B cell (primary cell): ENCODE data around the gene MFRP. TPM values are rescaled to one million over a fixed set of nuclear protein-coding genes. Genes with fewer than 3 reads are reported as not detected.

ENCODE experiments used
- ATAC-seq: fragments of 200-7000 bp; cut with Tn5 transposase; one replicate; pipeline ENCODE4 v1.10.0; 2021; ENCODE audit warnings: low read depth, mild to moderate bottlenecking, moderate number of reproducible peaks, moderate library complexity
- CTCF ChIA-PET: fragments of 350-600 bp; sonication (Branson Sonifier 250); formaldehyde crosslinking; loops from one replicate; lab custom pipeline; 2021; ENCODE audit warnings: antibody characterized with exemption, inconsistent platforms; lab: Charles Lee
- POLR2A ChIA-PET: fragments of 350-600 bp; sonication (Branson Sonifier 250); formaldehyde crosslinking; loops from one replicate; lab custom pipeline; 2021; ENCODE audit warnings: antibody characterized with exemption; lab: Charles Lee
- DNase-seq: peaks from one replicate; pipeline ENCODE4 v3.0.0; 2013
- H2AFZ ChIP-seq: 2 replicates; pipeline ENCODE4 v1.6.1; 2012; ENCODE audit warnings: mild to moderate bottlenecking, low read depth, low read length; ENCODE audit not compliant: insufficient read depth, poor library complexity, severe bottlenecking
- H3K27ac ChIP-seq, 2 donors: 1 replicate in 1 of 2; 2 replicates in 1 of 2; pipeline ENCODE4 v1.5.1; 2012 to 2013; ENCODE audit warnings: low read length in 2 of 2, mild to moderate bottlenecking in 2 of 2, moderate library complexity in 1 of 2
- H3K27me3 ChIP-seq, 4 experiments: fragments of 200-600 bp in 1 of 4; sonication (generic) in 1 of 4; replicated peaks in 1 of 4; 1 replicate in 2 of 4; 2 replicates in 2 of 4; pipeline versions ENCODE4 v1.6.1 to v1.7.0; 2013 to 2016; ENCODE audit warnings: low read length in 3 of 4, mild to moderate bottlenecking in 2 of 4, mixed read lengths in 1 of 4, moderate library complexity in 1 of 4; ENCODE audit not compliant: insufficient read depth in 4 of 4, control insufficient read depth in 3 of 4; ENCODE audit errors: control extremely low read depth in 1 of 4
- H3K36me3 ChIP-seq, 2 experiments: replicated peaks in 1 of 2; 1 replicate in 1 of 2; 2 replicates in 1 of 2; pipeline versions ENCODE4 v1.6.1 to v1.7.1; 2013; ENCODE audit warnings: low read length in 1 of 2; ENCODE audit not compliant: insufficient read depth in 2 of 2, control insufficient read depth in 1 of 2; ENCODE audit errors: control extremely low read depth in 1 of 2, extremely low read depth in 1 of 2
- H3K4me1 ChIP-seq, 2 donors: fragments of 200-600 bp in 1 of 2; sonication (generic) in 1 of 2; 1 replicate in 1 of 2; 2 replicates in 1 of 2; pipeline versions ENCODE4 v1.5.1 to v1.6.1; 2013 to 2017; ENCODE audit warnings: low read length in 2 of 2; ENCODE audit not compliant: control insufficient read depth in 2 of 2, insufficient read depth in 2 of 2
- H3K4me2 ChIP-seq: replicated peaks from 2 replicates; pipeline ENCODE3; 2012; ENCODE audit warnings: mild to moderate bottlenecking, low read depth, low read length; ENCODE audit not compliant: poor library complexity, severe bottlenecking
- H3K4me3 ChIP-seq, 5 experiments: fragments of 200-600 bp in 1 of 5; sonication (generic) in 1 of 5; 1 replicate in 3 of 5; 2 replicates in 2 of 5; pipeline versions ENCODE4 v1.5.1 to v1.7.0; 2011 to 2016; ENCODE audit warnings: low read length in 4 of 5, mild to moderate bottlenecking in 4 of 5, low read depth in 2 of 5, control low read depth in 1 of 5, moderate library complexity in 1 of 5; ENCODE audit not compliant: insufficient read depth in 1 of 5; ENCODE audit errors: control extremely low read depth in 1 of 5, extremely low read depth in 1 of 5
- H3K79me2 ChIP-seq: fragments of 200-600 bp; sonication (generic); one replicate; pipeline ENCODE4 v1.6.0; 2016; ENCODE audit warnings: low read length; ENCODE audit not compliant: control insufficient read depth, insufficient read depth
- H3K9ac ChIP-seq: fragments of 200-600 bp; sonication (generic); 2 replicates; pipeline ENCODE4 v1.6.1; 2017; ENCODE audit warnings: mild to moderate bottlenecking, low read length, moderate library complexity
- H3K9me3 ChIP-seq, 3 donors: one replicate each; pipeline versions ENCODE4 v1.6.1 to v1.7.1; 2013; ENCODE audit warnings: low read length in 2 of 3; ENCODE audit not compliant: control insufficient read depth in 2 of 3, insufficient read depth in 1 of 3; ENCODE audit errors: control extremely low read depth in 1 of 3
- H4K20me1 ChIP-seq: 2 replicates; pipeline ENCODE4 v1.6.0; 2012; ENCODE audit warnings: mild to moderate bottlenecking, low read length; ENCODE audit not compliant: insufficient read depth, control insufficient read depth, poor library complexity, severe bottlenecking
- H3K27ac Mint-ChIP-seq: one replicate; pipeline ENCODE4 v1.8.0; 2021; ENCODE audit warnings: mixed read lengths
- H3K27me3 Mint-ChIP-seq: one replicate; pipeline ENCODE4 v1.8.0; 2021; ENCODE audit warnings: mixed read lengths
- H3K4me1 Mint-ChIP-seq: one replicate; pipeline ENCODE4 v1.8.0; 2021; ENCODE audit warnings: mixed read lengths
- H3K4me3 Mint-ChIP-seq: one replicate; pipeline ENCODE4 v1.8.0; 2021; ENCODE audit warnings: mixed read lengths
- H3K9me3 Mint-ChIP-seq: one replicate; pipeline ENCODE4 v1.8.0; 2022; ENCODE audit warnings: mixed read lengths; ENCODE audit not compliant: insufficient read depth
- CTCF ChIP-seq: fragments of 200-600 bp; IDR thresholded peaks from one replicate; pipeline ENCODE4 v1.8.0; 2022; ENCODE audit warnings: antibody characterized with exemption, mild to moderate bottlenecking
- EZH2 ChIP-seq: IDR thresholded peaks from 2 replicates; pipeline ENCODE4 v1.6.1; 2012; ENCODE audit warnings: borderline replicate concordance, low read depth, mild to moderate bottlenecking, moderate library complexity, low read length; ENCODE audit not compliant: insufficient read depth, poor library complexity, severe bottlenecking
- WGBS: methylation state at CpG from one replicate; pipeline ENCODE4 v1.1.5; 2013; ENCODE audit warnings: missing lambda C conversion rate; ENCODE audit not compliant: insufficient coverage; 5-methylcytosine and 5-hydroxymethylcytosine counted together
- intact Hi-C: fragments of 100-400 bp; cut with micrococcal nuclease; formaldehyde crosslinking; loops from one replicate; pipeline ENCODE4 v1.10.0; 2022
- polyA plus RNA-seq: library from polyadenylated mRNA; depleted of rRNA; stranded (reverse); fragments of >200 nt; gene quantifications from 2 replicates; pipeline ENCODE4 v1.2.3, GENCODE V29; 2012
- total RNA-seq, 2 donors: library from RNA; stranded (reverse); fragments of 120-200 nt in 1 of 2; gene quantifications; 1 replicate in 1 of 2; 2 replicates in 1 of 2; pipeline versions ENCODE4 v1.2.3 to v1.2.4, GENCODE V29; 2013 to 2022

The MFRP gene
- total and polyA plus RNA-seq, 2 donors (not counting 1 experiment from before 2014, with no cell fraction given), result not detected

DNA sequence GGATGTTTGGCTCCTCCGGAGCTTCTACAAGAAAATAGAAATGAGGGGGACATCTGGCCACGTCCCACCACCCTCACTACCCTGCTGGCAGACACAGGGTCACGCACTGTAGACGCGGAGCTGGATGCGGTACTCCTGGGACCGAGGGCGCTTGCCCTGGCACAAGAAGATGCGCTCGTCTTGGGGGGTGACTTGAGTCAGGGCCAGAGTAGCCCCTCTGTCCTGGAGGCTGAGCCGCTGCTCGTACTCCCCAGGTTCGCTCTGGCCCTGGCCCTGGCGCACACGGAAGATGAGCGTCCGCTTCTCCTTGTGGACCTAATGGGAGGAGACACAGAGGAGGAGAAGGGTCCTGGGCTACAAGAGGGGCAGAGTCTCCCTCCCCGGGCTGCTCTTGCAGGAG lies 31.8 kb downstream of the MFRP start:
- peaks cover 13% of the 10 kb centered on the region for H3K27me3 Mint-ChIP-seq
- ChIA-PET POLR2A (interaction anchor here (0.6 kb wide), 1 partner anchor 42 kb away, joined by 3 read pairs; no protein-coding TSS in a partner anchor), CTCF (interaction anchor here (1.0 to 3.5 kb wide), 4 partner anchors 9 to 212 kb away, joined by 3 to 16 read pairs (median 8); no protein-coding TSS in a partner anchor)
- peaks cover 0 to 56% (median 20%) of the 10 kb centered on the region in 4 experiments for H3K27me3 ChIP-seq
- H3K4me2 ChIP-seq, result peak overlapping the region; percentile 83
- H3K79me2 ChIP-seq, result no peaks in the 10 kb centered on the region
- H3K9me3 ChIP-seq, result peaks cover 0 to 6% (median 0%) of the 10 kb centered on the region in 3 donors
- no peak overlapping the region for H3K27ac ChIP-seq
- H3K36me3 ChIP-seq, result no peaks in the 10 kb centered on the region
- H3K27ac Mint-ChIP-seq, result no peak overlapping the region
- no peak for DNase-seq
- peak overlapping the region in 1 of 5 experiments; percentile 60 for H3K4me3 ChIP-seq
- intact Hi-C loops, result no loop called here
- ATAC-seq, result no peak
- H3K9me3 Mint-ChIP-seq, result no peaks in the 10 kb centered on the region
- peak overlapping the region; percentile 59 for H2AFZ ChIP-seq
- H4K20me1 ChIP-seq, result no peaks in the 10 kb centered on the region
- WGBS, result 88% methylated on average over 16 of the region's 18 CpGs
- H3K4me1 Mint-ChIP-seq, result peaks cover 26% of the 10 kb centered on the region
- TF ChIP-seq CTCF (no peak), EZH2 (no peak)
- H3K9ac ChIP-seq, result peak overlapping the region; percentile 62
- peak overlapping the region; percentile 83 for H3K4me3 Mint-ChIP-seq
- peaks cover 25 to 38% of the 10 kb centered on the region in 2 donors for H3K4me1 ChIP-seq

DNA sequence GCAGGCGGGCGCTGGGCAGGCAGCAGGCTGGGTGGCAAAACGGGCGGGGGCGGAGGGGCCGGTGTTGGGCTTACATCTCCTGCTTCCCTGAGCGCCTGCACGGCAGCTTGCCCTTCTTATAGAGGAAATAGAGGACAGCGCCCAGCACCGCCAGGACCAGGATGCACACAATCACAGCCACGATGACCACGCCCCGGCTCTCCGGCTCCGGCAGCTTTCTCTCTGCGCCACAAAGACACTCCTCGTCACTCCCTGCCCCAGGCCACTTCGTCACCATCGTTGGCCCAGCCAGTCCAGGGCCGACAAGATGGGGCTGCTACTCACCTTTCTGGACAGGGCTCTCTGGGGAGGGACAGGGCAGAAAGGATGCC lies 35.8 kb downstream of the MFRP start:
- peaks cover 12% of the 10 kb centered on the region for H3K4me1 Mint-ChIP-seq

More for the DNA sequence above, 35.8 kb downstream of the MFRP start:
- DNase-seq (no peak), ATAC-seq (no peak)
- peaks cover 13% of the 10 kb centered on the region in 2 donors for H3K4me1 ChIP-seq
- no peaks in the 10 kb centered on the region for H3K9me3 Mint-ChIP-seq
- H2AFZ ChIP-seq, result no peak overlapping the region
- intact Hi-C loops, result no loop called here
- ChIA-PET POLR2A (no interaction called here), CTCF (no interaction called here)
- H4K20me1 ChIP-seq, result no peaks in the 10 kb centered on the region
- peaks cover 6% of the 10 kb centered on the region for H3K27me3 Mint-ChIP-seq
- no peak overlapping the region for H3K4me3 Mint-ChIP-seq
- H3K79me2 ChIP-seq, result no peaks in the 10 kb centered on the region
- peaks cover 0 to under 1% (median 0%) of the 10 kb centered on the region in 3 donors for H3K9me3 ChIP-seq
- no peak overlapping the region for H3K9ac ChIP-seq
- peaks cover 4 to 7% of the 10 kb centered on the region in 2 experiments for H3K36me3 ChIP-seq
- H3K27ac Mint-ChIP-seq, result no peak overlapping the region
- no peak overlapping the region for H3K27ac ChIP-seq
- no peak overlapping the region for H3K4me2 ChIP-seq
- no peak for TF ChIP-seq CTCF
- TF ChIP-seq EZH2, result no peak
- WGBS, result 92% methylated on average over 20 of the region's 20 CpGs
- no peak overlapping the region for H3K4me3 ChIP-seq
- peaks cover 0 to 19% (median 7%) of the 10 kb centered on the region in 4 experiments for H3K27me3 ChIP-seq
